ENCODE measurements around the gene C18orf32. TPM values are rescaled to one million over a fixed set of nuclear protein-coding genes. Genes with fewer than 3 reads are reported as not detected.
"Not testable (repeated sequence)": the region's sequence is repeated elsewhere in the genome, so short reads cannot be mapped to it uniquely, and the experiment has no call there.

The C18orf32 gene
- polyA plus RNA-seq, 2 of the 4 experiments (the other 2 are of a cell fraction), result 12.7 to 59.1 TPM

GRCh38 chr18:49515516-49515915 is 28.5 kb upstream of the C18orf32 start:
- POLR2A ChIA-PET, result interaction anchor here (1.1 kb wide), 1 partner anchor 343 kb away, joined by 3 read pairs; no protein-coding TSS in a partner anchor
- 93% methylated on average over 3 of the region's 3 CpGs for WGBS (ENCODE audit: missing lambda C conversion rate)
- CTCF ChIA-PET, result interaction anchor here (0.8 to 11.3 kb wide), 2 partner anchors 268 to 343 kb away, joined by 3 to 176 read pairs; no protein-coding TSS in a partner anchor
- DNase-seq (ENCODE audit: low read depth in 1 of 2, low spot score in 1 of 2) (no peak), ATAC-seq (no peak), FAIRE-seq (no peak)
- Histone ChIP-seq H3K4me1 (no peaks in the 10 kb centered on the region), H3K9me3 (no peaks in the 10 kb centered on the region), H3K4me3 (no peak overlapping the region), H3K27ac (no peak overlapping the region), H3K4me2 (no peak overlapping the region)
- TF ChIP-seq PHF8 (IDR thresholded peaks at IDR 0.05; ENCODE audit: borderline replicate concordance, low read depth) (no peak), POLR2AphosphoS2 (conservative IDR thresholded peaks at IDR 0.05; ENCODE audit: low read length) (no peak), RFX5 (IDR thresholded peaks at IDR 0.05) (no peak), USF2 (IDR thresholded peaks at IDR 0.05) (no peak), PBX3 (IDR thresholded peaks at IDR 0.05) (no peak)

GRCh38 chr18:49515003-49515402 is 28.0 kb upstream of the C18orf32 start:
- CTCF ChIA-PET, result interaction anchor here (0.8 to 11.3 kb wide), 3 partner anchors 44 to 344 kb away, joined by 3 to 176 read pairs (median 3); no protein-coding TSS in a partner anchor
- H3K4me3 ChIP-seq, result not testable (repeated sequence)
- 84% methylated on average over 5 of the region's 5 CpGs for WGBS (ENCODE audit: missing lambda C conversion rate)

GRCh38 chr18:49514577-49514976 is 27.5 kb upstream of the C18orf32 start:
- Histone ChIP-seq H3K9me3 (no peaks in the 10 kb centered on the region), H3K4me1 (no peaks in the 10 kb centered on the region), H3K27ac (no peak overlapping the region), H3K4me3 (no peak overlapping the region), H3K4me2 (no peak overlapping the region)
- CTCF ChIA-PET, result interaction anchor here (0.8 to 11.3 kb wide), 4 partner anchors 39 to 344 kb away, joined by 3 to 176 read pairs (median 3); no protein-coding TSS in a partner anchor
- POLR2A ChIA-PET, result interaction anchor here (1.1 kb wide), 1 partner anchor 344 kb away, joined by 3 read pairs; no protein-coding TSS in a partner anchor
- FAIRE-seq, result no peak
- WGBS (ENCODE audit: missing lambda C conversion rate), result 80% methylated on average over 8 of the region's 9 CpGs
- no peak for TF ChIP-seq RNF2 (IDR thresholded peaks at IDR 0.05; ENCODE audit: borderline replicate concordance, low read depth)
- no peak for TF ChIP-seq ELK1 (IDR thresholded peaks at IDR 0.05; ENCODE audit: low read depth, low read length)
- no peak for DNase-seq (ENCODE audit: low read depth in 1 of 2, low spot score in 1 of 2)
- no peak for ATAC-seq

More at GRCh38 chr18:49515003-49515402, 28.0 kb upstream of the C18orf32 start:
- H3K4me2 ChIP-seq; H3K27ac ChIP-seq; H3K4me1 ChIP-seq; DNase-seq (ENCODE audit: low read depth in 1 of 2, low spot score in 1 of 2); H3K9me3 ChIP-seq; ATAC-seq; FAIRE-seq: not testable (repeated sequence)
- TF ChIP-seq ZC3H11A (IDR thresholded peaks at IDR 0.05), result peak; percentile 80
- POLR2A ChIA-PET, result interaction anchor here (1.1 kb wide), 1 partner anchor 344 kb away, joined by 3 read pairs; no protein-coding TSS in a partner anchor

GRCh38 chr18:49512876-49513275 is 25.8 kb upstream of the C18orf32 start:
- FAIRE-seq; H3K4me1 ChIP-seq; H3K9me3 ChIP-seq; DNase-seq (ENCODE audit: low read depth in 1 of 2, low spot score in 1 of 2); H3K4me2 ChIP-seq; H3K4me3 ChIP-seq; H3K27ac ChIP-seq; POLR2A ChIA-PET; ATAC-seq: not testable (repeated sequence)
- CTCF ChIA-PET, result interaction anchor here (1.2 to 11.3 kb wide), 2 partner anchors 255 to 346 kb away, joined by 4 to 176 read pairs; no protein-coding TSS in a partner anchor
- WGBS (ENCODE audit: missing lambda C conversion rate), result 93% methylated on average over 8 of the region's 8 CpGs

GRCh38 chr18:49510393-49511115 is 23.5 kb upstream of the C18orf32 start:
- WGBS (ENCODE audit: missing lambda C conversion rate), result 31% methylated on average over 12 of the region's 12 CpGs
- CTCF ChIA-PET, result interaction anchor here (0.7 to 11.3 kb wide), 38 partner anchors 8 to 693 kb away, joined by 3 to 176 read pairs (median 4); no protein-coding TSS in a partner anchor
- FAIRE-seq, result no peak
- Histone ChIP-seq H3K4me1 (no peaks in the 10 kb centered on the region), H3K27ac (no peak overlapping the region), H3K9me3 (no peaks in the 10 kb centered on the region), H3K4me2 (peak overlapping the region; percentile 25; the same call in 1 of the 3 replicates), H3K4me3 (no peak overlapping the region)
- POLR2A ChIA-PET, result interaction anchor here (1.2 kb wide), 1 partner anchor 348 kb away, joined by 6 read pairs; no protein-coding TSS in a partner anchor
- peak; percentile 48 to 54 for DNase-seq (ENCODE audit: low read depth in 1 of 2, low spot score in 1 of 2)
- ATAC-seq, result peak; percentile 90 to 92
- peak; percentile 77 for TF ChIP-seq CTCF (IDR thresholded peaks at IDR 0.05)
- peak; percentile 88 to 91 for TF ChIP-seq RAD21 (conservative IDR thresholded peaks at IDR 0.05 in 1 of 2, IDR thresholded peaks at IDR 0.05 in 1 of 2)
- no peak for TF ChIP-seq E2F6 (IDR thresholded peaks at IDR 0.05; ENCODE audit: borderline replicate concordance, low read depth)
- no peak for TF ChIP-seq HOXB5 (CRISPR knock-in tag; IDR thresholded peaks at IDR 0.05)
- TF ChIP-seq TP53 (CRISPR knock-in tag; IDR thresholded peaks at IDR 0.05), result no peak
- TF ChIP-seq ZSCAN20 (CRISPR knock-in tag; IDR thresholded peaks at IDR 0.05), result no peak
- no peak for TF ChIP-seq RNF2 (IDR thresholded peaks at IDR 0.05; ENCODE audit: borderline replicate concordance, low read depth)
- no peak for TF ChIP-seq CEBPB (IDR thresholded peaks at IDR 0.05)
- TF ChIP-seq JUN (IDR thresholded peaks at IDR 0.05), result no peak
- TF ChIP-seq FOXS1 (CRISPR knock-in tag; IDR thresholded peaks at IDR 0.05), result no peak

All from A549 (cell line).